ENCODE results near the gene VPS33A. TPM values are rescaled to one million over a fixed set of nuclear protein-coding genes. Genes with fewer than 3 reads are reported as not detected.

The VPS33A gene
- total and polyA plus RNA-seq, 2 experiments from 2014 or later: 19.5 to 48.0 TPM

- TF ChIP-seq ZNF462 (CRISPR knock-in tag; IDR thresholded peaks at IDR 0.05): no peak
Measured at GRCh38 chr12:122226366-122227125, 39.7 kb downstream of the VPS33A start (continued).

- H3K36me3 Mint-ChIP-seq (ENCODE audit: low read depth): peaks cover 35% of the 10 kb centered on the region
- peak within 1 kb of the TSS; percentile 92 for H3K27ac Mint-ChIP-seq
- peaks cover 15% of the 10 kb centered on the region for H3F3A ChIP-seq (replicated peaks; ENCODE audit: low read depth)
- H3K27me3 Mint-ChIP-seq (ENCODE audit: insufficient read depth, low read depth, poor library complexity): peaks cover 8% of the 10 kb centered on the region
- H3K27me3 ChIP-seq (ENCODE audit: insufficient read depth): no peaks in the 10 kb centered on the region
- H3K27ac ChIP-seq (ENCODE audit: low read depth): peak within 1 kb of the TSS; percentile 95
- ATAC-seq (peak; percentile 88), DNase-seq (ENCODE audit: low spot score) (peak; percentile 99)
- peaks cover 11% of the 10 kb centered on the region; the same call in 1 of the 2 replicates for H4K20me1 ChIP-seq (replicated peaks; ENCODE audit: insufficient read depth)
- H3K4me1 ChIP-seq (ENCODE audit: insufficient read depth): peaks cover 17% of the 10 kb centered on the region
- H3K4me3 ChIP-seq: peak within 1 kb of the TSS; percentile 99
- peaks cover 43% of the 10 kb centered on the region for H3K79me2 ChIP-seq (replicated peaks; ENCODE audit: insufficient read depth)
- H3K4me1 Mint-ChIP-seq: peaks cover 26% of the 10 kb centered on the region
- H3K4me3 Mint-ChIP-seq: peak within 1 kb of the TSS; percentile 92
- TF ChIP-seq STAT1 (IDR thresholded peaks at IDR 0.05; ENCODE audit: unreplicated experiment): no peak
- TF ChIP-seq ETS1 (IDR thresholded peaks at IDR 0.05): 0 out of 2 replicates have a peak, but pooled peaks have one; percentile 65
- TF ChIP-seq CREB1 (CRISPR knock-in tag; IDR thresholded peaks at IDR 0.05; ENCODE audit: low read depth): peak; percentile 95
- TF ChIP-seq POLR2AphosphoS5 (IDR thresholded peaks at IDR 0.05; ENCODE audit: low read depth): peak; percentile 87
- H3K4me2 ChIP-seq: peak within 1 kb of the TSS; percentile 91
- no peaks in the 10 kb centered on the region for H3K9me3 Mint-ChIP-seq
- peaks cover 14% of the 10 kb centered on the region for H3K36me3 ChIP-seq (ENCODE audit: insufficient read depth)
- peak within 1 kb of the TSS; percentile 78 for H2AFZ ChIP-seq
- H3K9me2 ChIP-seq (ENCODE audit: insufficient read depth): no peaks in the 10 kb centered on the region
Measured at GRCh38 chr12:122225683-122226365, 40.5 kb downstream of the VPS33A start, which contains the start of gene DIABLO. Gene DIABLO, minus strand, starts transcription at chr12:122226052. Its CDS starts 38 bp downstream, at chr12:122226014.

Data from GM23338 (cell line).